IPS DF 19.7 (cell line): Measurements from ENCODE around the gene ADSS2.
"Not testable (repeated sequence)": the region's sequence is repeated elsewhere in the genome, so short reads cannot be mapped to it uniquely, and the experiment has no call there.

Experiments used
- DNase-seq: peaks from one replicate; pipeline ENCODE4 v3.0.0-alpha.2; 2013; ENCODE audit warnings: low read depth, low spot score

Gene ADSS2

DNA sequence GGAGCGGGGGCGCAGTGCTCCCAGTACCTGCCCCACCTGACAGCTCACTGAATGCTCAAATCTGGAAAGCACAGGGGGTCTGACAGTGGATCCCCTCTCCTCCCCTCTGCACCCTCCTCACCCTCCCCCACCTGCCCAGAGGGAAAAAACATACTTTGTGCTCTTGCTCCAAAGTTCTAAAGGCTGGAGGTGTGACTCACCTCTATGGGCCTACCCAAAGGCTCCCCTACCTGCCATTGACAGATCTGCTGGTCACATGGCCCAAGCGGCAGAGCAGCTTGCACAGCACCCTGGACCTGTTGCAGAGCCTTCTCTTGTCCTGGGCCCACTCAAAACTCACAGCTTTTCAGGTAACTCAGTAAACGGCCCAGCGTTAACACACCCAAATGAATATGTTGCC is 55.7 kb downstream of the ADSS2 start:
- no peak for DNase-seq

- DNase-seq = no peak
These were observed 56.6 kb downstream of the ADSS2 start for GRCh38 chr1:244394826-244395765.

- DNase-seq = no peak
These were observed 57.4 kb downstream of the ADSS2 start for GRCh38 chr1:244394346-244394745.

DNA sequence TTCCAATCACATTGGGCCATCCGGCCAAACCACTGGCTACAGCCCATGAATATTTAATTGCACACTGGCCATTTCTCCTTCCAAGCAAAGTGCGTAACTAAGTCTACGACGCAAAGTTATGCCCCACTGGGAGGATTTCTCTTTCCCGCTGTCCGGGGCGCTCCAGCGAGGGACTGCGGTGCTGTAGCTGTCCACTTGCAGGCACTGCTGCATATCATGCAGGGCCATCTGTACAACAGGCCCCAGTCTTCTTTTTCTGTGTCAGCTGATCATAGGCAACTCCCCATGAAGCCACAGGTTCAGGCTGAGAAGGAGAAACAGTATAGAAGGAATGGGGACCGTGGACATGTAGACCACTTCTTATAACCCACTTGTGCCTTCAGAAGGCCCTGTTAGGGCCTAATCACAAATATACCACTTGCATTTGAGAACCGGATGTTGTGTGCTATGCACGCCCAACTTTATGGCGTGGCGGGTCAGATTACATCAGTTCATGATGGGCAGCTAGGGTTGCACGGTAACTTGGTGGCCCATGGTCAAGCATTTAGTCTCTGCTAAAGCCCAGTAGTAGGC is 58.0 kb downstream of the ADSS2 start:
- no peak for DNase-seq

DNA sequence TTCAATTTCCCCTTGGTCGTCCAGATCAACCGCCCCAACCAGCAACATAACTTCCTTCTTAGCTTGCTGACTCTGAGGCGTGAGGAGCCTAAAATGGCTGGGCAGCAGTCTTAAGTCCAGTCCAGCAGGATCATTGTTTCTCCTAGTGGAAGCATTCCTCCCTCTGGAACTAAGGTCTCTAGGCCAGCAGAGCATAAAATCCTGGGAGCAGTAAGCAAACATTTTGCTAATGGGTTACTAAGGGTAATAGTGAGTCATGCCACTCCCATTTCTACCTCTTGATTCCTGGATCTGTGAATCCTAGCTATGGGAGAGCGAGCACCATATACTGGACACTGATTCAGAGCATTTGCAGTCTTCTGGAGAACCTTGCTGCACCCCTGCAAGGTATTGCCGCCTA is 59.9 kb downstream of the ADSS2 start:
- DNase-seq = no peak

GRCh38 chr1:244388961-244389360 is 62.7 kb downstream of the ADSS2 start:
- DNase-seq = no peak

DNA sequence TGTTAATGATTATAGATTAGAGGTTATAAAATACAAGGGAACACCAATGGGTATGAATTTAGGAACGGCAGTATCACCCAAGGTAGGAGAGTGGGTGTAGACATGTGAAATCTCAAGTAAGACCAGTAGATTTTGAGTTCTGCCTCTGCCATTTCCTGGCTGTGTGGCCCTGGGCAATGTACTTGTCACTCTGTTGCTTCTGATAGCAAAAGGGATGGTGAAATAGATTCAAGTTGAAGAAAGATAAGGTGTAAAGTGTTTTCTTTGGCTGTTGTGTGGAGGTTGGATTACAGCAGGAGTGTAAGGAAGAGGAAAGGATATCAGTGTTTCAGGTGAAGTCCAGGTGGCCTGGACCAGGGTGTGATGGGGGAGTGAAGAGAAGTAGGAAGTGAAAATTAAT is 64.3 kb downstream of the ADSS2 start:
- DNase-seq = no peak

DNA sequence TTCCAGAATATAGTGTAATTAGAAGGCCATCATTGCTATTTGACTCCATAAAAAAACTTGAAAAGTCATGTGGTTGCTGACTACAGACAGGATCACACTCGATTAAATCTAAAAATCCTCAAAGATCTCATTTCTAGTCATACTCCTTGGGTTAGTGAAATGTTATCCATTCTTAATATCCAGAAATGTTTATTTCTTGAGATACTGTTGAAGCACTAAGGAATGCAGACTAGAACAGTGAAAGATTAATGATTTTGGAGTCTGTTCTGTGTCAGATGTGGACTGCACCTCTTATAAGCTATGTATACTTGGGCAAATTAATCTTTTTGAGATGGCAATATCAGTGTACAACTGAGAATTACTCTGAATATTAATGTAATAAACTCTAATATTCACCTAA is 65.1 kb downstream of the ADSS2 start:
- no peak for DNase-seq

DNA sequence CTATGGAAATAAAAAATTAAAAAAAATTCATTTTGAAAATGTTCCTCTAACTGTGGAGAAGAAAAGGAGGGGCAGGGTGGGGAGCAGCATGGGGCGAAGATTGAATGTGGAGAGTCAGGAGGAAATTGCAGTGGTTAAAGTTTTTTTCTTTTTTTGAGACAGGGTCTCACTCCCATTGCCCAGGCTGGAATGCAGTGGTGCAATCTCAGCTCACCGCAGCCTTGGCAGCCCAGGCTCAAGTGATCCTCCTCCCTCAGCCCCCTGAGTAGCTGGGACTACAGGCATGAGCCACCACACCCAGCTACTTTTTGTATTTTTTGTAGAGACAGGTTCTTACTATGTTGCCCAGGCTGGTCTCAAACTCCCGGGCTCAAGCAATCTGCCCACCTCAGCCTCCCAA is 67.6 kb downstream of the ADSS2 start:
- DNase-seq = no peak

DNA sequence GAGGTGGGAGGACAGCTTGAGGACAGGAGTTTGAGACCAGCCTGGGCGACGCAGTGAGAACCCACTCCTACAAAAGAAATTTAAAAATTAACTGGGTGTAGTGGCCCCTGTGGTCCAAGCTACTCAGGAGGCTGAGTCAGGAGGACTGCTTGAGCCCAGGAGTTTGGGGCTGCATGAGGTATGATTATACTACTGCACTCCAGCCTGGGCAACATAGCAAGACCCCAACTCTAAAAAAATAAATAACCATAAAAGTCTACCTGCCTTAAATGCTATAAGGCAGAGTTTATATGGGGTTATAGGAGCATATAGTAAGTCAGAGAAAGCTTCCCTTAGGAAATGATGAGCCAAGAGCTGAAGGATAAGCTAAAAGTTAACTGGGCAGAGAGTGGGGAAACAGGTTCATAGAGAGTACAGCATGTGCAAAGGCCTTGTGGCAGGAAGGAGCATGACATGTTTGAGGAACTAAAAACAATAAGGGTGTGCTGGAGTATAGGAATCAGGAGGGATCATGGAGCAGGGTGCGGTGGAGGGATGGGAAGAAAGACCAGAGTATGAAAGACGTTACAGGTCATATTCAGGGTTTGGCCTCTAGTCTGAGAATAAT is 68.3 kb downstream of the ADSS2 start:
- no peak for DNase-seq

- no peak for DNase-seq
These were observed 69.7 kb downstream of the ADSS2 start for GRCh38 chr1:244381878-244382565.

DNA sequence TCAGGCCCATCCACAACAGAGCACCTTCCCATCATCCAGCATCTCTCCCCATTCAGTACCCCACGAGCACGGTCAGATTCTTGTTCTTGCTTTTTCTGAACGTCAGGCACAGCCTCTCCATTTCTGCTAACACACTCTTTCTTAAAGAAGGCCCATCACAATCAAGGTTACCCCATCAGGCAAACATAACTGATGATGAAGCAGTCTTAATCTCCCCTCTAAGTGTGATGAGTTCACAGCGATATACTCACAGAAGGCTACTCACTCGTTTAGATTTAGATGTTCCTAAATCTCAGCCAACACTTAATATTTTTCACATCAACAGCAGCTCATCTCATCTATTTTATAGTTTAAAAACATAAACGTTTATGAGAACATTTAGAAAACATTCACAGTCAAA is 75.6 kb downstream of the ADSS2 start:
- no peak for DNase-seq

DNA sequence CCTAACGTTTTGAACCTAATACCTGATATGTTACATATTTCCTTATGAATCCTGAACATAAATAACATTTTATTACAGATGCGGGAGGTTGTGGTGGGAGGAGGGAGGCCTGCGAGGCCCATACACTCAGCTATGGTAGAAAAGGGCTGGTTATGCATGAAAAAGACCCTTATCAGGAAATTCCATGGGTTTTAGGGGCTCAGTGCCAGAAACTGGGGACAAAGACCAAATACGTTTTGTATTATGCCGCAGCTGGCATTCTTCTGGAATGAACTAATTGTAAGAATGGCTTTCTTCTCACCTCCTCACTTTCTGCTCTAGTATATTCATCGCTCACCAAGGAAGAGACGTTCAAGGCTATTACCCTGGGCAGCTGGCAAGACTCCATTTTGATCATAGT is 76.7 kb downstream of the ADSS2 start:
- DNase-seq = no peak

DNA sequence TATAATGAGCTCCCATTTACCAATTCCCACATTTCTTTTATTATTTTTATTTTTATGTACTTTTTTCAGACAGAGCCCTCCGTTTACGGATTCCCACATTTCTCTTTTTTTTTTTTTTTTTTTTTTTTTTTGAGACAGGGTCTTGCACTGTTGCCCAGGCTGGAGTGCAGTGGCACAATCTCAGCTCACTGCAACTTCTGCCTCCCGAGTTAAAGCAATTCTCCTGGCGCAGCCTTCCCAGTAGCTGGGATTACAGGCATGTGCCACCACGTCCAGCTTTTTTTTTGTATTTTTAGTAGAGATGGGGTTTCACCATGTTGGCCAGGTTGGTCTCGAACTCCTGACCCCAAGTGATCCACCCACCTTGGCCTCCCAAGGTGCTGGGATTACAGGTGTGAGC is 77.2 kb downstream of the ADSS2 start:
- not testable (repeated sequence) for DNase-seq

GRCh38 chr1:244371242-244372141 is 80.2 kb downstream of the ADSS2 start:
- DNase-seq = no peak

- no peak for DNase-seq
These were observed 81.6 kb downstream of the ADSS2 start for GRCh38 chr1:244370060-244370637.

- peak; percentile 95 for DNase-seq
These were observed 82.3 kb downstream of the ADSS2 start for GRCh38 chr1:244369256-244370057.

DNA sequence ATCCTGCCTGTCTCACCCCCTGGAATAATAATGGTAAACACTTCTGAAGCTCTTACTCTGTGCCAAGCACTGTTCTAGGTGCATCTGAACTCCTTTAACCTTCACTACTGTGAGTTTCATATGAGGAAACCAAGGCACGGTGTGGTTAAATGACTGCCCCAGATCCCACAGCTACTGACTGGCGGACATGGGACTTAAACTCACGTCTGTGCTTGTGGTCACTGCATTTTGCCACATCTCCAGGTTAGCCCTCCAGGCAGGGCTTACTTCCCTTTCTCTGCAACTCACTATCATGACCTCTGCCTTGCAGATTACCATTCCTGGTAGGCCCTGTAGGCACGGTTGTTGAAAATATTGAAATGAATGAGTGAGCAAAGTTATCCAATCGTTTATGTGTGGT is 83.4 kb downstream of the ADSS2 start:
- no peak for DNase-seq

GRCh38 chr1:244367399-244368114 is 84.2 kb downstream of the ADSS2 start:
- DNase-seq = no peak
